GM18526 (cell line): ENCODE results near the gene CD93.

ENCODE experiments used
- POLR2A ChIP-seq: IDR thresholded peaks from 3 replicates; pipeline ENCODE4 v1.6.1; 2011; ENCODE audit not compliant: insufficient read length; ENCODE audit errors: extremely low read depth

The CD93 gene

GRCh38 chr20:23082846-23083552, 3.1 kb downstream of the CD93 start:
- TF ChIP-seq POLR2A: no peak

- no peak for TF ChIP-seq POLR2A
Observed at GRCh38 chr20:23081263-23081819, 4.8 kb downstream of the CD93 start.

GRCh38 chr20:23080521-23080920, 5.6 kb downstream of the CD93 start:
- TF ChIP-seq POLR2A: no peak

GRCh38 chr20:23079926-23080325, 6.2 kb downstream of the CD93 start:
- TF ChIP-seq POLR2A: no peak

GRCh38 chr20:23079016-23079351, 7.1 kb downstream of the CD93 start:
- TF ChIP-seq POLR2A: no peak

GRCh38 chr20:23078351-23079015, 7.6 kb downstream of the CD93 start:
- no peak for TF ChIP-seq POLR2A

GRCh38 chr20:23077277-23077676, 8.8 kb downstream of the CD93 start:
- TF ChIP-seq POLR2A: no peak

- no peak for TF ChIP-seq POLR2A
Observed at GRCh38 chr20:23074052-23074451, 12.1 kb downstream of the CD93 start.

GRCh38 chr20:23072892-23073586, 13.1 kb downstream of the CD93 start:
- TF ChIP-seq POLR2A: no peak

GRCh38 chr20:23071996-23072395, 14.1 kb downstream of the CD93 start:
- no peak for TF ChIP-seq POLR2A

GRCh38 chr20:23071398-23071797, 14.7 kb downstream of the CD93 start:
- no peak for TF ChIP-seq POLR2A

- no peak for TF ChIP-seq POLR2A
Observed at GRCh38 chr20:23069108-23069507, 17.0 kb downstream of the CD93 start.

GRCh38 chr20:23068283-23068682, 17.8 kb downstream of the CD93 start:
- TF ChIP-seq POLR2A: no peak

- TF ChIP-seq POLR2A: no peak
Observed at GRCh38 chr20:23066772-23067171, 19.4 kb downstream of the CD93 start.

GRCh38 chr20:23065266-23066201, 20.6 kb downstream of the CD93 start:
- TF ChIP-seq POLR2A: no peak

GRCh38 chr20:23063581-23063980, 22.5 kb downstream of the CD93 start:
- no peak for TF ChIP-seq POLR2A

- no peak for TF ChIP-seq POLR2A
Observed at GRCh38 chr20:23063168-23063567, 23.0 kb downstream of the CD93 start.
